Coronary artery (tissue), 2 donors: ENCODE data around the gene TMA7B.
"Not testable (repeated sequence)": the region's sequence is repeated elsewhere in the genome, so short reads cannot be mapped to it uniquely, and the experiment has no call there.

ENCODE experiments used
- DNase-seq: peaks from one replicate; pipeline ENCODE4 v3.0.0-alpha.2; 2017; ENCODE audit warnings: low spot score
- H3K27ac ChIP-seq, 2 donors: fragments of 200-600 bp; sonication (generic); one replicate each; pipeline ENCODE4 v1.5.1; 2016 to 2019
- H3K4me3 ChIP-seq: fragments of 200-600 bp; sonication (generic); 2 replicates; pipeline ENCODE4 v1.5.1; 2016; ENCODE audit warnings: mild to moderate bottlenecking, moderate library complexity
- TF ChIP-seq, protein P1 (sequence below): fragments of 200-600 bp; sonication (generic); IDR thresholded peaks from one replicate; pipeline ENCODE4 v1.5.1; 2019; ENCODE audit warnings: antibody characterized with exemption

The TMA7B gene

GRCh38 chr22:39990686-39991085, 30.5 kb downstream of the TMA7B start:
- Histone ChIP-seq H3K4me3 (no peak overlapping the region), H3K27ac (no peak overlapping the region)
- no peak for DNase-seq
- TF ChIP-seq, protein P1, sequence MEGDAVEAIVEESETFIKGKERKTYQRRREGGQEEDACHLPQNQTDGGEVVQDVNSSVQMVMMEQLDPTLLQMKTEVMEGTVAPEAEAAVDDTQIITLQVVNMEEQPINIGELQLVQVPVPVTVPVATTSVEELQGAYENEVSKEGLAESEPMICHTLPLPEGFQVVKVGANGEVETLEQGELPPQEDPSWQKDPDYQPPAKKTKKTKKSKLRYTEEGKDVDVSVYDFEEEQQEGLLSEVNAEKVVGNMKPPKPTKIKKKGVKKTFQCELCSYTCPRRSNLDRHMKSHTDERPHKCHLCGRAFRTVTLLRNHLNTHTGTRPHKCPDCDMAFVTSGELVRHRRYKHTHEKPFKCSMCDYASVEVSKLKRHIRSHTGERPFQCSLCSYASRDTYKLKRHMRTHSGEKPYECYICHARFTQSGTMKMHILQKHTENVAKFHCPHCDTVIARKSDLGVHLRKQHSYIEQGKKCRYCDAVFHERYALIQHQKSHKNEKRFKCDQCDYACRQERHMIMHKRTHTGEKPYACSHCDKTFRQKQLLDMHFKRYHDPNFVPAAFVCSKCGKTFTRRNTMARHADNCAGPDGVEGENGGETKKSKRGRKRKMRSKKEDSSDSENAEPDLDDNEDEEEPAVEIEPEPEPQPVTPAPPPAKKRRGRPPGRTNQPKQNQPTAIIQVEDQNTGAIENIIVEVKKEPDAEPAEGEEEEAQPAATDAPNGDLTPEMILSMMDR: no peak

- no peak for DNase-seq
- TF ChIP-seq, protein P1: no peak
- Histone ChIP-seq H3K27ac (no peak overlapping the region), H3K4me3 (no peak overlapping the region)
These were observed 31.1 kb downstream of the TMA7B start for GRCh38 chr22:39991159-39991860.

- no peak overlapping the region for H3K4me3 ChIP-seq
- TF ChIP-seq, protein P1: no peak
- DNase-seq: no peak
- no peak overlapping the region for H3K27ac ChIP-seq
These were observed 32.1 kb downstream of the TMA7B start for GRCh38 chr22:39992088-39992826.

GRCh38 chr22:39992894-39993293, 32.7 kb downstream of the TMA7B start:
- H3K27ac ChIP-seq, H3K4me3 ChIP-seq, DNase-seq: not testable (repeated sequence)

GRCh38 chr22:39994041-39994565, 33.9 kb downstream of the TMA7B start:
- peak overlapping the region in 1 of 2 donors; percentile 22 for H3K27ac ChIP-seq
- peak overlapping the region; percentile 38 for H3K4me3 ChIP-seq
- TF ChIP-seq, protein P1: no peak
- no peak for DNase-seq

DNA sequence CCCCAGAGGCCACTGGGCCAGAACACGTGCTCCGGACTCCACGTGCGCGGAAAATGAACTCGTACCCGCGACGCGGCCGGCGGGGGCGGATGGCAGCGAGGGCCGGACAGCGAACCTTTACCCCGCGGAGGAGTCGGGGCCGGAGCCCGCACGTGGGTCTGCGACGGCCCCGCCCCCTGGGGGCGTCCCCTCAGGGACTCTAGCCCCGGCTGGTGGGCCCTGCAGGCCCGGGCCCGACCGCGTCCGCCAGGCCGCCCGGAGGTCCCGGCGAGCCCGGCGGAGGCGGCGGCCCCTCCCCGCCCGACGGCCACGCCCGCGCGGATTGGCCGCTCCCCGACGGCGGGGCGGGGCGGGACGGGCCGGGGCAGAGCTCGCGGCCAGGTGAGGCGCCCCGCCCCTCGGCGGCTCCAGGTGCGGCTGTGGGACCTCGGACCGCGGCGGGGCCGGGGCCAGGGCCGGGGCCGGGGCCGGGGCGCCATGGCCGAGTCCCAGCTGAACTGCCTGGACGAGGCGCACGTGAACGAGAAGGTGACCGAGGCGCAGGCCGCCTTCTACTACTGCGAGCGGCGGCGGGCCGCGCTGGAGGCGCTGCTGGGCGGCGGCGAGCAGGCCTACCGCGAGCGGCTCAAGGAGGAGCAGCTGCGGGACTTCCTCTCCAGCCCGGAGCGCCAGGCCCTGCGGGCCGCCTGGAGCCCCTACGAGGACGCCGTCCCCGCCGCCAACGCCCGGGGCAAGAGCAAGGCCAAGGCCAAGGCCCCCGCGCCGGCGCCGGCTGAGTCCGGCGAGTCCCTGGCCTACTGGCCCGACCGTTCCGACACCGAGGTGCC, 34.6 kb downstream of the TMA7B start, which contains the start of gene FAM83F:
TSS of gene FAM83F (plus strand) at position 389 of the 827 bp plus-strand sequence. CDS start at position 478, 89 bp downstream.
- TF ChIP-seq, protein P1: no peak
- Histone ChIP-seq H3K27ac (peak within 1 kb of the TSS in 1 of 2 donors; percentile 70), H3K4me3 (peak within 1 kb of the TSS; percentile 38)
- DNase-seq: no peak
